GM12874 (cell line): ENCODE data around the gene GPS1.
A peak's percentile ranks its signal among the peaks of the same experiment; 100 is the strongest.

ENCODE experiments used
- TF ChIP-seq, protein P1 (sequence below): IDR thresholded peaks from 2 replicates; pipeline ENCODE4 v1.5.1; 2011; ENCODE audit warnings: low read depth, mild to moderate bottlenecking, control low read depth, low read length, moderate library complexity; ENCODE audit not compliant: insufficient read depth

GPS1 gene

GRCh38 chr17:82020572-82021106 lies 31.1 kb upstream of the GPS1 start:
- TF ChIP-seq, protein P1, sequence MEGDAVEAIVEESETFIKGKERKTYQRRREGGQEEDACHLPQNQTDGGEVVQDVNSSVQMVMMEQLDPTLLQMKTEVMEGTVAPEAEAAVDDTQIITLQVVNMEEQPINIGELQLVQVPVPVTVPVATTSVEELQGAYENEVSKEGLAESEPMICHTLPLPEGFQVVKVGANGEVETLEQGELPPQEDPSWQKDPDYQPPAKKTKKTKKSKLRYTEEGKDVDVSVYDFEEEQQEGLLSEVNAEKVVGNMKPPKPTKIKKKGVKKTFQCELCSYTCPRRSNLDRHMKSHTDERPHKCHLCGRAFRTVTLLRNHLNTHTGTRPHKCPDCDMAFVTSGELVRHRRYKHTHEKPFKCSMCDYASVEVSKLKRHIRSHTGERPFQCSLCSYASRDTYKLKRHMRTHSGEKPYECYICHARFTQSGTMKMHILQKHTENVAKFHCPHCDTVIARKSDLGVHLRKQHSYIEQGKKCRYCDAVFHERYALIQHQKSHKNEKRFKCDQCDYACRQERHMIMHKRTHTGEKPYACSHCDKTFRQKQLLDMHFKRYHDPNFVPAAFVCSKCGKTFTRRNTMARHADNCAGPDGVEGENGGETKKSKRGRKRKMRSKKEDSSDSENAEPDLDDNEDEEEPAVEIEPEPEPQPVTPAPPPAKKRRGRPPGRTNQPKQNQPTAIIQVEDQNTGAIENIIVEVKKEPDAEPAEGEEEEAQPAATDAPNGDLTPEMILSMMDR: no peak

DNA sequence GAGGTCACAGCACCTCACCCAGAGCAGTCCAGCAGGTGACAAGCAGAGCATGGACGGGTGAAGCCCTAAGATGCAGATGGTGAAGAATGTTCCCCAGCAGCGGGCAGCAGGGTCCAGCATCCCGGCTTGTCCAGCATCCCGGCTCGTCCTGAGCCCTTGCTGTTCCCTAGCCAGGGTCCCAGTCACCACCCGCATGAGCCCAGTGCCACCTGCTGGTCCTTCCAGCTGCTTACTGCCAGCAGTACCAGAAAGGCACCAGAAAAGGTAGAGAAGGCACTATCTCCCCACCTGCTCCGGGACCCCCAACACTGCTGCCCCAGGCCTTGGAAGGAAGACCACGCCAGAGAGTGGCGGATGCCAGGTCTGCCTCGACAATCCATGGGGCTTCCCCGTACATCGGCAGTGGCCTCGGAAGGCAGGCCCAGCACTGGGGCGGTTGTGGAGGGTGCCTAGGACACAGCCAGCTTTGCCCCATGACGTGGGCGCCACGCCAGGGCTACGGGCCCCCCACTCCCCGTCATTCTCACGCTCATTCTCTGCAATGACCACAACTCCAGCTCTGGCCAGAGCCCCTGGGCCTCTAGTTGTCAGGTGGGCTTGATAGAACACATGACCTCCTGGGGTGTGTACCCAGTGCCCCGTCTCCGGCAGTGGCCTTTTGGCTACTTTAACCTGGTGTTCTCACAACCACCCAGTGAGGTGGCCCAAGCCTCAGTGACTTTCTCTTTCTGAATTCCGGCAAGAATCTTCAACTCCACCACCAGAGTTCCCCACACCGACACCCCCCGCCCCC lies 30.4 kb upstream of the GPS1 start:
- TF ChIP-seq, protein P1: peak; percentile 60

GRCh38 chr17:82021900-82022309 lies 29.8 kb upstream of the GPS1 start:
- TF ChIP-seq, protein P1: no peak

DNA sequence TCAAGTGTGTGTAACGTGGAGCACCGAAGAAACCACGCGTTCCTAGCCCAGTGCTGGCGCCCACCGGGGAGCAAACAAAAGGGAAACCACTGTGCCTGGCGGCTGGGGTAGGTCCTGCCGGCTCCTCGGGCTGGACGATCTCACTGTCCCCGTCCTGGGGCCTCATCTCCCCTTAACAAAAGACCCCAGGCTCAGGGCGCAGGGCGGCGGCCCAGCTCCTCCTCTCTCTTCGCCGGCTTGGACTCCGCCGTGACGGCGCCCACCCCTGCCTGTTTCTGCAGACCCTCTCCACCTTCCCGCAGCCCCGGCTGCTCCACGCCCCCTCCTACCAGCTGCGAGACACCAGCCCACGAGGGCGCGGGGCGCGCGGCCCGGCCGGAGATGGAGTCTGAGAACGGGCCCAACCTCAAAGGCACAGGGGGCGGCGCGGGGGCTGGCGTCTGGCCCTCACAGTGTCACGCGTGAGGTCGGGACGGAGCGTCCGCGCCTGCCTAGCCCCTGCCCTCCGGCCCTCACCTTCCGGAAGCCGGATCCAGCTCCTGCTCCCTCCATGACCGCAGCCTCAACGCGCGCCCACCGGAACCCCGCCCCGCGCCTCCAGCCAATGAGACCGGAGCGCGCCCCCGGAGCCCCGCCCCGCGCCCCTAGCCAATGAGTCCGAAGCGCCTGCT lies 29.3 kb upstream of the GPS1 start, which contains the start of gene CENPX:
TSS of gene CENPX (minus strand) at position 569 of the 671 bp plus-strand sequence. CDS start at position 552, 17 bp downstream.
- TF ChIP-seq, protein P1: no peak

DNA sequence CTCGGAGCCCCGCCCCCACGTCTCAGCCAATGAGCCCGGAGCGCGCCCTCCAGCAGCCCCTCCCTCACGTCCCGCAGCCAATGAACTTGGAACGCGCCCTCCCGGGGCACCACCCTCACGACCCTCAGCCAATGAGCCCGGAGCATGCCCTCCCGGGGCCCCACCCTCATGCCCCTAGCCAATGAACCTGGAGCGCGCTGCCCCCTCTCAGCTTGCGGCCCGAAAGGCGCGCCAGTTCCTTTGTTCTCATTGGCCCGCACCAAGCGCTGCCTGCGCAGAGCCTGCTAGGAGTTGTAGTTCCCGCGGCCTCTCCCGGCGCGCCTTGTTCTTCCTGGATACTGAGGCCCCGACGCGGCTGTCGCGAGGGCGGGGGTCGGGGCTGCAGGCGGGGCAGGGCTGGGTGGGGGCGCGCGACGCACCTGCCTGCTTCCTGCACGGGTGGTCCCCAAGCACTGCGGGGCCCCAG lies 28.7 kb upstream of the GPS1 start, which contains the start of gene LRRC45:
TSS of gene LRRC45 (plus strand) at position 325 of the 466 bp plus-strand sequence. CDS start 339 bp downstream, outside the sequence.
- TF ChIP-seq, protein P1: no peak

- TF ChIP-seq, protein P1: no peak
These were observed 28.1 kb upstream of the GPS1 start for GRCh38 chr17:82023447-82024241.
